ENCODE results near the gene HOXD3.

The HOXD3 gene

DNA sequence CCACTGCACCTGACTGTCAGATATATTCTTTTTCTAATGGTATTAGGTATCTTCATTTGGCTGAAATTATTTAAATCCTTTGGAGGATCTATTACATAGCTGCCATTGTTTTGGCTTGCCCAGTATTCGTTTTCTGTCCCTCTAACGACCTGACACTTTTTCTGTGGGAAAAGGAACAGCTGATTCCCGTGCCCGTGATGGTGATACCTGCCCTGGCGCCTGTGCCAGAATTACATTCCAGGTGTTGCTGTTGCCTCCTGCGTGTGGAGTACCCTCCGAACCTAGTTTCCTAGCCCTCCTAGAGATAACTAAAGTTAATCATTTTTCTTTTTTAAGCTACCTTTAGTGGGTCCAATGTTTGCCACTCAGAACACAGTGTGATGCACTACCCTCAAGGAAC lies 45.4 kb downstream of the HOXD3 start:
- Histone ChIP-seq H3F3A (ENCODE audit: insufficient read depth, low read length) (no peaks in the 10 kb centered on the region), H3K4me1 (ENCODE audit: low read length) (no peaks in the 10 kb centered on the region), H2AFZ (ENCODE audit: low read length) (no peak overlapping the region), H4K20me1 (ENCODE audit: insufficient read depth, low read length) (no peaks in the 10 kb centered on the region), H3K4me2 (ENCODE audit: low read depth, low read length) (no peak overlapping the region), H3K27ac (ENCODE audit: low read length) (no peak overlapping the region), H3K9me2 (replicated peaks; ENCODE audit: insufficient read depth, low read length) (no peaks in the 10 kb centered on the region), H3K36me3 (replicated peaks; ENCODE audit: insufficient read depth, low read length) (no peaks in the 10 kb centered on the region), H3K4me3 (ENCODE audit: low read length) (no peak overlapping the region), H3K9ac (ENCODE audit: low read length) (no peak overlapping the region), H3K9me3 (replicated peaks; ENCODE audit: insufficient read depth, low read length) (no peaks in the 10 kb centered on the region), H3K27me3 (replicated peaks; ENCODE audit: insufficient read depth, low read length) (no peaks in the 10 kb centered on the region), H3K79me2 (ENCODE audit: low read length) (no peaks in the 10 kb centered on the region)
- DNase-seq: no peak
- no peak for TF ChIP-seq EZH2phosphoT487 (IDR thresholded peaks at IDR 0.05; ENCODE audit: low read length)
- TF ChIP-seq, protein P1, sequence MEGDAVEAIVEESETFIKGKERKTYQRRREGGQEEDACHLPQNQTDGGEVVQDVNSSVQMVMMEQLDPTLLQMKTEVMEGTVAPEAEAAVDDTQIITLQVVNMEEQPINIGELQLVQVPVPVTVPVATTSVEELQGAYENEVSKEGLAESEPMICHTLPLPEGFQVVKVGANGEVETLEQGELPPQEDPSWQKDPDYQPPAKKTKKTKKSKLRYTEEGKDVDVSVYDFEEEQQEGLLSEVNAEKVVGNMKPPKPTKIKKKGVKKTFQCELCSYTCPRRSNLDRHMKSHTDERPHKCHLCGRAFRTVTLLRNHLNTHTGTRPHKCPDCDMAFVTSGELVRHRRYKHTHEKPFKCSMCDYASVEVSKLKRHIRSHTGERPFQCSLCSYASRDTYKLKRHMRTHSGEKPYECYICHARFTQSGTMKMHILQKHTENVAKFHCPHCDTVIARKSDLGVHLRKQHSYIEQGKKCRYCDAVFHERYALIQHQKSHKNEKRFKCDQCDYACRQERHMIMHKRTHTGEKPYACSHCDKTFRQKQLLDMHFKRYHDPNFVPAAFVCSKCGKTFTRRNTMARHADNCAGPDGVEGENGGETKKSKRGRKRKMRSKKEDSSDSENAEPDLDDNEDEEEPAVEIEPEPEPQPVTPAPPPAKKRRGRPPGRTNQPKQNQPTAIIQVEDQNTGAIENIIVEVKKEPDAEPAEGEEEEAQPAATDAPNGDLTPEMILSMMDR (IDR thresholded peaks at IDR 0.05; ENCODE audit: low read length): no peak
- TF ChIP-seq EZH2 (optimal IDR thresholded peaks at IDR 0.05; ENCODE audit: low read depth, low read length): no peak

DNA sequence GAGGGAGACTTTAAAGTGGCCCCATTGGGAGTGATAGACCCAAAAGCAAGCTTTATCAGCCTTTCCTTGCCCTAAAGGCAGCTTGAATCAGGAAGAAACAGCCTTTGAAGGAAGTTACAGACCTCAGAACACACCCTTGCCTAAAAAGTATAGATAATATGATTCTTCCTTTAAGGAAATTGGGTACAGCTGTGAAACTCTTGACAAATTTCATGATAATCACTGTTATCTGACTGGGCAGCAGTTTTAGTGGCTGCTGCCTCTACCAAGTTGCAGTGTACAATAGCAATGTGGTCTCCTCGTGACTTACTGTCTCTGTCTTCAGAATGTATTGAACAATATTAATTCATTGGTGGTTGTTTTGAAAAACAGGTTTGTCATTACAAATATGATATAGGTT lies 48.0 kb downstream of the HOXD3 start:
- Histone ChIP-seq H3K79me2 (ENCODE audit: low read length) (no peaks in the 10 kb centered on the region), H3F3A (ENCODE audit: insufficient read depth, low read length) (no peaks in the 10 kb centered on the region), H3K9ac (ENCODE audit: low read length) (no peak overlapping the region), H3K4me1 (ENCODE audit: low read length) (no peaks in the 10 kb centered on the region), H3K9me3 (replicated peaks; ENCODE audit: insufficient read depth, low read length) (no peaks in the 10 kb centered on the region), H3K4me2 (ENCODE audit: low read depth, low read length) (no peak overlapping the region), H3K4me3 (ENCODE audit: low read length) (no peak overlapping the region), H3K27me3 (replicated peaks; ENCODE audit: insufficient read depth, low read length) (no peaks in the 10 kb centered on the region), H2AFZ (ENCODE audit: low read length) (no peak overlapping the region), H4K20me1 (ENCODE audit: insufficient read depth, low read length) (no peaks in the 10 kb centered on the region), H3K9me2 (replicated peaks; ENCODE audit: insufficient read depth, low read length) (no peaks in the 10 kb centered on the region), H3K27ac (ENCODE audit: low read length) (no peak overlapping the region), H3K36me3 (replicated peaks; ENCODE audit: insufficient read depth, low read length) (no peaks in the 10 kb centered on the region)
- no peak for DNase-seq
- TF ChIP-seq EZH2phosphoT487 (IDR thresholded peaks at IDR 0.05; ENCODE audit: low read length) (no peak), EZH2 (optimal IDR thresholded peaks at IDR 0.05; ENCODE audit: low read depth, low read length) (no peak)
- TF ChIP-seq, protein P1 (IDR thresholded peaks at IDR 0.05; ENCODE audit: low read length): no peak

DNA sequence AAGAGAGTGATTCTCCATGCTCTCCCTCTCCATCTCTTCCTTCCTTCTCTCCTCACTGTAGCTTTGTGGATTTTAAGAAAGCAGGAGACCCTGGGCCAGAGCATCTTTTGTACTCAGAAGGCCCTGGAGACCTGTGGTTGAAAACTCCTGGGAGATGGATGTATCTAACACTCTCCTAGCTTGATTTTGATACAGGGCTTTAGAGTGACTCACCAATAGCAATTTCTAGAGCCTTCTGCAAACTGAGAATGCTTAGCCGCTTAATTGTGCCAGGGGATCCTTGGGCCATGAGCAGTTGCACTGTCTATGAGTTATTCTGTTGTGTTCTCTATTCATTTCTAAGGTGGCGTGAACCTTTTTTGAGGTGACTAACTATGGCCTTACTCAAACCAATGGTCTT lies 49.0 kb downstream of the HOXD3 start:
- TF ChIP-seq, protein P1 (IDR thresholded peaks at IDR 0.05; ENCODE audit: low read length): no peak
- TF ChIP-seq EZH2 (optimal IDR thresholded peaks at IDR 0.05; ENCODE audit: low read depth, low read length): no peak
- TF ChIP-seq EZH2phosphoT487 (IDR thresholded peaks at IDR 0.05; ENCODE audit: low read length): no peak
- Histone ChIP-seq H3K27me3 (replicated peaks; ENCODE audit: insufficient read depth, low read length) (no peaks in the 10 kb centered on the region), H3K4me1 (ENCODE audit: low read length) (no peaks in the 10 kb centered on the region)

More for the DNA sequence above, 49.0 kb downstream of the HOXD3 start:
- Histone ChIP-seq H3K27ac (ENCODE audit: low read length) (no peak overlapping the region), H3K36me3 (replicated peaks; ENCODE audit: insufficient read depth, low read length) (no peaks in the 10 kb centered on the region), H4K20me1 (ENCODE audit: insufficient read depth, low read length) (no peaks in the 10 kb centered on the region), H3K9ac (ENCODE audit: low read length) (no peak overlapping the region), H3K9me3 (replicated peaks; ENCODE audit: insufficient read depth, low read length) (no peaks in the 10 kb centered on the region), H2AFZ (ENCODE audit: low read length) (no peak overlapping the region), H3K79me2 (ENCODE audit: low read length) (no peaks in the 10 kb centered on the region), H3K4me2 (ENCODE audit: low read depth, low read length) (no peak overlapping the region), H3K9me2 (replicated peaks; ENCODE audit: insufficient read depth, low read length) (no peaks in the 10 kb centered on the region), H3K4me3 (ENCODE audit: low read length) (no peak overlapping the region), H3F3A (ENCODE audit: insufficient read depth, low read length) (no peaks in the 10 kb centered on the region)
- no peak for DNase-seq
